HG03521 (cell line): ENCODE results near the gene AUP1.

Experiments
- ATAC-seq: cut with Tn5 transposase; IDR thresholded peaks from one replicate; pipeline ENCODE4 v1.9.1; 2021; ENCODE audit warnings: mild to moderate bottlenecking, moderate library complexity; ENCODE audit not compliant: unreplicated experiment

Gene AUP1

GRCh38 chr2:74558284-74559230 lies 29.1 kb upstream of the AUP1 start:
- no peak for ATAC-seq

DNA sequence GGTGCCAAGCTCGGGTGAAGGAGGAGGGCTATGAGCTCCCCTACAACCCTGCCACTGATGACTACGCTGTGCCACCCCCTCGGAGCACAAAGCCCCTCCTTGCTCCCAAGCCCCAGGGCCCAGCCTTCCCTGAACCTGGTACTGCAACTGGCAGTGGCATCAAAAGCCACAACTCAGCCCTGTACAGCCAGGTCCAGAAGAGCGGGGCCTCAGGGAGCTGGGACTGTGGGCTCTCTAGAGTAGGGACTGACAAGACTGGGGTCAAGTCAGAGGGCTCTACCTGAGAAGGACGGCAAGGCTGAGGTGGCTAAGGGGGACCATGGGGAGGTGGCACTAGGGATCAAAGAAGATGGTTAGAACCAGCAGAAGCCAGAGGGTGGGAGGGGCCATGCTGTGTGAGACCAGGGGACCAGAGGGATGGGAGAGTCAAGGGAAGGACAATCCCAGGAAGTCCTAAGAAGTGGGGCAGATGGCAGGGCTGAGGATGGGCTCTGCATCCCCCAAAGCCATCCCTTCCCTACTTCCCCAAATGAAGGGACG lies 27.4 kb upstream of the AUP1 start:
- no peak for ATAC-seq

GRCh38 chr2:74556159-74556558 lies 26.7 kb upstream of the AUP1 start:
- no peak for ATAC-seq

GRCh38 chr2:74555610-74556103 lies 26.2 kb upstream of the AUP1 start:
- no peak for ATAC-seq

GRCh38 chr2:74554820-74555531 lies 25.5 kb upstream of the AUP1 start:
- peak; percentile 39 for ATAC-seq

- ATAC-seq = peak; percentile 45
Observed at GRCh38 chr2:74553892-74554819, 24.6 kb upstream of the AUP1 start, which contains the start of the genes DOK1 and LOXL3. Gene DOK1, plus strand, starts transcription at chr2:74554720. Its CDS starts 35 bp downstream, at chr2:74554755. Gene LOXL3, minus strand, starts transcription at chr2:74553942. Its CDS starts 1,308 bp downstream, at chr2:74552634.

- ATAC-seq = no peak
Observed at GRCh38 chr2:74552914-74553811, 23.7 kb upstream of the AUP1 start.

DNA sequence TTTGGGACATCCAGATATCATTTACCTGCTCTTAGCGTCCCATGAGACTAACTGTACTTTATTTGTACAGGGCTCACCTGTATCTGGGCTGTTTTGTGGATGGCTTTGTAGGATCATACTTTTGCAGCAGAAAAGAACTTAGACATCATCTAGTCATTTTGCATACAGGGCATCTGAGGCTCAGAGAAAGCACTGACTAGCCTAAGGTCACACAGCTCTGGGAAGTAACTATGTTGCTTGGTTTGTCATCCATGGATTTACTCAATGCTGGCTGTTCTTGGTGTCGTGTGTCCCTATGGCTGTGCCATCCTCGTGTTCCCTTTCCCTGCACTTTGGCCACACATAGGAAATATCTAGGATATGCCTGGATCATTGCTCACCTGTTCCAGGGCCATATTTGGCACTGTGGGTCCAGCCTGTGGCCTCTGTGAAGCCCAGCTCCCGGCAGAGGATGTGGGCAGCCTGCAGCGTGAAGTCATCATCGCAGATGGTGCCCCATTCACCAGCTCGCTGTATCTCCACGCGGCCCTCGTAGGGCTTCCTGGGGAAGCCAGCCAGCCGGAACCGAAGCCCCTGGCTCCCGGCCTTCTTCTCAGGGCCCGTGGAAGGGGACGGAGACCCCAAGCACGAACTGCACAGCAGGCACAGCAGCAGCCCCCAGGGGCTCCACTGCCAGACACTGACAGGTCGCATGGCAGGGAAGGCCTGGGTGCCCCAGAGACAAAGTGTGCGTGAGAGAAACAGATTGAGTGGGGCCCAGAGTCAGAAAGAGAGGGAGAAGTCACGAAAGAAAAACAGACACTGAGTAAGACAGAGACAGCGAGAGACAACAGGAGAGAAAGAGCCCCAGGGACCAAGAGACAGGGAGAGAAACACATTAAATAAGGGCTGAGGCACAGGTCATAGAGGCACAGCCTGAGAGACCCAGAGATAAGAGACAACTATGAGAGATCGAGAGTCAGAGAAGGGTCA lies 22.7 kb upstream of the AUP1 start:
- ATAC-seq = no peak

GRCh38 chr2:74551530-74551929 lies 22.0 kb upstream of the AUP1 start:
- ATAC-seq = no peak

- no peak for ATAC-seq
Observed at GRCh38 chr2:74550231-74550630, 20.7 kb upstream of the AUP1 start.

DNA sequence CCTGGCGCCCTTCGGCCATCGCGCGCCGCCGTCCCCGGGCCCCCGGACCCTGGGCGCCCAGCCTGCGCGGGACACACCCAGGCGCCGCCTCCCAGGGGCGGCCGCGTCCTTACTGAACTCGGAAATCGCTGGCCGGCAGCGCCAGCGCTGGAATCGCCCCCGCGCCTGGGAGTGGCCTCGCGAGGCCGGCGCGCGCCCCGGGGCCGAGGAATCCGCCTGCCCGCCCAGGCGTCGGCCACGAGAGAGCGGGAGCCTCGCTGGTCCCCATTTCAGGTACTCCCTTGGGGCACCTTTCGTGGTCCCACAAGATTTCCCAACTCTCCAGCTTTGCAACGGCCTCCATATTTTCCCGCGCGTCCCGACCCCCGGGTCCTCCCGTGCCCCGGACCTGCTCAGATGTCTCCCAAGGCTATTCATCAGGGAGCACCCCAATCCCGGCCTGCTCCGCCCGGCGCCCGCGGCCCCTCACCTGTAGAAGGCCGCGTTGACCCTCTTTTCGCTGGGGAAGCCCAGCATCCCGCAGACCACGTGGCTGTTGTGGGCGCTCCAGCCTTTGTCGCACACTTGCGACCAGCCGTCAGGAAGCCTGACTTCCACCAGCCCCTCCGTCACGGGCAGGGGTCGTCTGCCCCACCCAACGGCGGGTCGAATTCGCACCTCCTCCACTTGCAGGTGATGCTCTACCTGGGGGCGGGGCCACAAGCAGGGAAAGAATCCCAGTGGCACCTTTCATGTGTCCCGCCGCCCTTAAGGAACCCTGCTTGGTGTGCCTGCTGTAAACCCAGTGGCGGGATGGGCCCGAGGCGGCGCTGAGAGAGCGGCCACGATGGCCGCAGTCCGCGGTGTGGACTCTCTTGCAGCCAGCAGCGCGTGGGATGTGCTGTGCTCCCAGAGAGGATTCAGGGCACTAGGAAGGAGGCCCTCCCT lies 19.7 kb upstream of the AUP1 start:
- no peak for ATAC-seq

DNA sequence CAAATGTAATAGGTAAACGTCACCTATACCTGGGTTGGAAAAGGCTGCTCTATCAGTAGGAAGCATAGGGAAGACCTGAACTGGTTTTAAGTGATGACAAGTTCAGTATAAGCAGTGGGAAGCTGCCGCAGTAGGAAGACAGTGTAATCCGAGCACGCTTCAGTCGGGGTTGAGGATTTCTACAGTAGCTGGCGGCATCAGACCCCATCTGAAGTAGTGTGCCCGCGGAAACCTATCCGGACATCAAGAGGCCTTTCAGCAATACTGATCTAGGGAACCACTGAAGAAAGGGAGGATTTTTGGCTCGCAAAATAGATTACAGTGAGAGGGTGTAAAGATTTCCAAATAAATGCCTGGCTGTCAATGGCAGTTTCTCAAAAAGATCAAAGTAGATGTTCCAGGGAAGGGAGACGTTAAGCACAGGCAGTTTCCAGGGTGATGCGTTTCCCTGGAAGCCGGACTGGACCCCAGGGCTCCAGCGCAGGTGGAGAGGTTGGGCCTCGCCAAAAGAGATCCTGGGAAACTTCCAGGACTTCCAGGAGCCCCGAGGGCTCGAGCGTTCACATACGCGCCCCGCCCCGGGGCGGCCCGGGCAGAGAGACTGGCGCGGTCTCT lies 18.9 kb upstream of the AUP1 start:
- ATAC-seq = no peak

DNA sequence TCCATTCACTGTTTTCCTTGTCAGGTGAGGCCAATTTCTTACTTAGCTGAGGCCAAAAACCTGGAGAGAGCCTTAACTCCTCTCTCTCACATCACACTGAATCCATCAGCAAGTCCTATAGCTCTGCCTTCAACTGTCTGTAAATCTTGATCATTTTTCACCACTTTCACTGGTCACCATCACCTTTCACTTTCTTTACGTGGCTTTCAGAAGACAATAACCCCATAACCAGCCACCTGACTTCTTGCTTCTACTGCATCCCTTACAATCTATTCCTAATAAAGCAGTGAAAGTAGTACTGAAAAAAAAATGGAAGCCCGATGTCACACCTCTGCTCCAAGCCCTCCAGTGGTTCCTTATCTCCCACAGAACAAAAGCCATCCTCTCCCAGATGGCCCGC lies 16.5 kb upstream of the AUP1 start:
- no peak for ATAC-seq

- ATAC-seq = no peak
Observed at GRCh38 chr2:74544634-74545033, 15.1 kb upstream of the AUP1 start.

- ATAC-seq = no peak
Observed at GRCh38 chr2:74542978-74543377, 13.5 kb upstream of the AUP1 start.

- no peak for ATAC-seq
Observed at GRCh38 chr2:74540291-74540690, 10.8 kb upstream of the AUP1 start.

- no peak for ATAC-seq
Observed at GRCh38 chr2:74538881-74539339, 9.4 kb upstream of the AUP1 start.
